HepG2 (cell line): ENCODE data around the gene ADCY7. TPM values are rescaled to one million over a fixed set of nuclear protein-coding genes. Genes with fewer than 3 reads are reported as not detected.
A peak's percentile ranks its signal among the peaks of the same experiment; 100 is the strongest.

Experiments
- AKNA ChIP-seq: sonication (generic); formaldehyde crosslinking; IDR thresholded peaks from 2 replicates; pipeline ENCODE4 v1.4.0; 2020; ENCODE audit warnings: missing genetic modification reagents, borderline replicate concordance
- CEBPG ChIP-seq: IDR thresholded peaks from 2 replicates; pipeline ENCODE4 v1.6.1; 2016
- HNF4A ChIP-seq: sonication (generic); formaldehyde crosslinking; IDR thresholded peaks from 2 replicates; pipeline ENCODE4 v1.4.0; 2020; ENCODE audit warnings: missing genetic modification reagents
- PHF8 ChIP-seq: sonication (generic); formaldehyde crosslinking; IDR thresholded peaks from 2 replicates; pipeline ENCODE4 v1.5.0; 2020; ENCODE audit warnings: missing genetic modification reagents
- PITX1 ChIP-seq: sonication (generic); formaldehyde crosslinking; IDR thresholded peaks from 2 replicates; pipeline ENCODE4 v1.5.1; 2020; ENCODE audit warnings: mild to moderate bottlenecking, missing genetic modification reagents
- POGZ ChIP-seq: sonication (generic); formaldehyde crosslinking; IDR thresholded peaks from 2 replicates; pipeline ENCODE4 v1.4.0; 2020; ENCODE audit warnings: mild to moderate bottlenecking, missing genetic modification reagents
- RFXAP ChIP-seq: sonication (generic); formaldehyde crosslinking; IDR thresholded peaks from 2 replicates; pipeline ENCODE4 v1.4.0; 2020; ENCODE audit warnings: missing genetic modification reagents, borderline replicate concordance
- ZMYM4 ChIP-seq: sonication (generic); formaldehyde crosslinking; IDR thresholded peaks from 2 replicates; pipeline ENCODE4 v1.8.1; 2023; ENCODE audit warnings: mild to moderate bottlenecking, missing genetic modification reagents
- ZSCAN25 ChIP-seq: sonication (generic); formaldehyde crosslinking; IDR thresholded peaks from 2 replicates; pipeline ENCODE4 v1.8.0; 2022; ENCODE audit warnings: mild to moderate bottlenecking, missing genetic modification reagents
- polyA plus RNA-seq, 8 experiments: library from polyadenylated mRNA; depleted of rRNA in 3 of 8; stranded (reverse) in 7 of 8; unstranded in 1 of 8; fragments of >200 nt; fragmentation: Illumina TruSeq in 4 of 8; extraction: Trizol in 4 of 8; gene quantifications; 2 replicates each; pipeline versions ENCODE4 v1.2.1 to v1.2.3, GENCODE V29; 2011 to 2016; ENCODE audit warnings: low read depth in 4 of 8, missing spikeins in 1 of 8, mixed read lengths in 1 of 8; ENCODE audit not compliant: insufficient read depth in 1 of 8
- total RNA-seq, 5 experiments: library from RNA; depleted of rRNA; stranded (reverse); fragments of >200 nt; fragmentation: Illumina TruSeq; extraction: Trizol; gene quantifications; 2 replicates each; pipeline ENCODE4 v1.2.3, GENCODE V29; 2016; ENCODE audit warnings: low read depth in 1 of 5
- TF ChIP-seq, protein P1 (sequence below): IDR thresholded peaks from 2 replicates; pipeline ENCODE4 v1.6.1; 2016; ENCODE audit warnings: missing compliant biosample characterization, missing genetic modification reagents, borderline replicate concordance
- TF ChIP-seq, protein P2 (sequence below): sonication (generic); formaldehyde crosslinking; IDR thresholded peaks from one replicate; pipeline ENCODE4 v1.5.1; 2020; ENCODE audit warnings: mild to moderate bottlenecking, missing genetic modification reagents; ENCODE audit errors: not compliant biosample characterization
- TF ChIP-seq, protein P3 (sequence below): sonication (generic); formaldehyde crosslinking; IDR thresholded peaks from 2 replicates; pipeline ENCODE4 v1.5.0; 2020; ENCODE audit warnings: mild to moderate bottlenecking, missing genetic modification reagents, borderline replicate concordance

The ADCY7 gene
- total and polyA plus RNA-seq, 2 of the 13 experiments (the other 11 are each of a cell fraction or from before 2014, with no cell fraction given) = 2.2 to 4.3 TPM

DNA sequence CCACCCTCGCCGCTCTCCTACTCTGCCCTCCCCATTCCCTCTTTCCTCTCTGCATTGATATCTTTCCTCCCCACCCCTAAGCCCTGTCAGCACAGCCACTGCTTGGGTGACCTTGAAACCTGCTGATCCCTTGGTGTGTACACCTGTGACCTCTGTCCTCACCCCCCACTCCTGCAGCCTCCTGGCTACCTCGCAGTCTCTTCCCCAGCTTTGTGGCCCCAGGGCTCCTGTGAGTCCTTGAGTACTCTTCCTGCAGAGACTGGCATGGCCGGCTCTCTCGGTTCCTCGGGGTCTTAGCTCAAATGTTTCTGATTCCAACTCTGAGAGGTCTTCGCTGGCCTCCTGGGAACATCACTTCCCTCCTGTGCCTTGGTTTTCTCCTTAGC is 31.7 kb downstream of the ADCY7 start (continued):
- TF ChIP-seq AKNA (CRISPR knock-in tag) (no peak), RFXAP (CRISPR knock-in tag) (peak; percentile 54; the same call in 1 of the 2 replicates), PITX1 (CRISPR knock-in tag) (peak; percentile 94), ZMYM4 (peak; percentile 56; the same call in 1 of the 2 replicates), HNF4A (CRISPR knock-in tag) (peak; percentile 86), CEBPG (peak; percentile 37; the same call in 1 of the 2 replicates), POGZ (CRISPR knock-in tag) (0 out of 2 replicates have a peak, but pooled peaks have one; percentile 31), ZSCAN25 (CRISPR knock-in tag) (peak; percentile 92), PHF8 (CRISPR knock-in tag) (0 out of 2 replicates have a peak, but pooled peaks have one; percentile 11)
- TF ChIP-seq, protein P1, sequence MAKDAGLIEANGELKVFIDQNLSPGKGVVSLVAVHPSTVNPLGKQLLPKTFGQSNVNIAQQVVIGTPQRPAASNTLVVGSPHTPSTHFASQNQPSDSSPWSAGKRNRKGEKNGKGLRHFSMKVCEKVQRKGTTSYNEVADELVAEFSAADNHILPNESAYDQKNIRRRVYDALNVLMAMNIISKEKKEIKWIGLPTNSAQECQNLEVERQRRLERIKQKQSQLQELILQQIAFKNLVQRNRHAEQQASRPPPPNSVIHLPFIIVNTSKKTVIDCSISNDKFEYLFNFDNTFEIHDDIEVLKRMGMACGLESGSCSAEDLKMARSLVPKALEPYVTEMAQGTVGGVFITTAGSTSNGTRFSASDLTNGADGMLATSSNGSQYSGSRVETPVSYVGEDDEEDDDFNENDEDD = peak; percentile 23; the same call in 1 of the 2 replicates
- TF ChIP-seq, protein P2, sequence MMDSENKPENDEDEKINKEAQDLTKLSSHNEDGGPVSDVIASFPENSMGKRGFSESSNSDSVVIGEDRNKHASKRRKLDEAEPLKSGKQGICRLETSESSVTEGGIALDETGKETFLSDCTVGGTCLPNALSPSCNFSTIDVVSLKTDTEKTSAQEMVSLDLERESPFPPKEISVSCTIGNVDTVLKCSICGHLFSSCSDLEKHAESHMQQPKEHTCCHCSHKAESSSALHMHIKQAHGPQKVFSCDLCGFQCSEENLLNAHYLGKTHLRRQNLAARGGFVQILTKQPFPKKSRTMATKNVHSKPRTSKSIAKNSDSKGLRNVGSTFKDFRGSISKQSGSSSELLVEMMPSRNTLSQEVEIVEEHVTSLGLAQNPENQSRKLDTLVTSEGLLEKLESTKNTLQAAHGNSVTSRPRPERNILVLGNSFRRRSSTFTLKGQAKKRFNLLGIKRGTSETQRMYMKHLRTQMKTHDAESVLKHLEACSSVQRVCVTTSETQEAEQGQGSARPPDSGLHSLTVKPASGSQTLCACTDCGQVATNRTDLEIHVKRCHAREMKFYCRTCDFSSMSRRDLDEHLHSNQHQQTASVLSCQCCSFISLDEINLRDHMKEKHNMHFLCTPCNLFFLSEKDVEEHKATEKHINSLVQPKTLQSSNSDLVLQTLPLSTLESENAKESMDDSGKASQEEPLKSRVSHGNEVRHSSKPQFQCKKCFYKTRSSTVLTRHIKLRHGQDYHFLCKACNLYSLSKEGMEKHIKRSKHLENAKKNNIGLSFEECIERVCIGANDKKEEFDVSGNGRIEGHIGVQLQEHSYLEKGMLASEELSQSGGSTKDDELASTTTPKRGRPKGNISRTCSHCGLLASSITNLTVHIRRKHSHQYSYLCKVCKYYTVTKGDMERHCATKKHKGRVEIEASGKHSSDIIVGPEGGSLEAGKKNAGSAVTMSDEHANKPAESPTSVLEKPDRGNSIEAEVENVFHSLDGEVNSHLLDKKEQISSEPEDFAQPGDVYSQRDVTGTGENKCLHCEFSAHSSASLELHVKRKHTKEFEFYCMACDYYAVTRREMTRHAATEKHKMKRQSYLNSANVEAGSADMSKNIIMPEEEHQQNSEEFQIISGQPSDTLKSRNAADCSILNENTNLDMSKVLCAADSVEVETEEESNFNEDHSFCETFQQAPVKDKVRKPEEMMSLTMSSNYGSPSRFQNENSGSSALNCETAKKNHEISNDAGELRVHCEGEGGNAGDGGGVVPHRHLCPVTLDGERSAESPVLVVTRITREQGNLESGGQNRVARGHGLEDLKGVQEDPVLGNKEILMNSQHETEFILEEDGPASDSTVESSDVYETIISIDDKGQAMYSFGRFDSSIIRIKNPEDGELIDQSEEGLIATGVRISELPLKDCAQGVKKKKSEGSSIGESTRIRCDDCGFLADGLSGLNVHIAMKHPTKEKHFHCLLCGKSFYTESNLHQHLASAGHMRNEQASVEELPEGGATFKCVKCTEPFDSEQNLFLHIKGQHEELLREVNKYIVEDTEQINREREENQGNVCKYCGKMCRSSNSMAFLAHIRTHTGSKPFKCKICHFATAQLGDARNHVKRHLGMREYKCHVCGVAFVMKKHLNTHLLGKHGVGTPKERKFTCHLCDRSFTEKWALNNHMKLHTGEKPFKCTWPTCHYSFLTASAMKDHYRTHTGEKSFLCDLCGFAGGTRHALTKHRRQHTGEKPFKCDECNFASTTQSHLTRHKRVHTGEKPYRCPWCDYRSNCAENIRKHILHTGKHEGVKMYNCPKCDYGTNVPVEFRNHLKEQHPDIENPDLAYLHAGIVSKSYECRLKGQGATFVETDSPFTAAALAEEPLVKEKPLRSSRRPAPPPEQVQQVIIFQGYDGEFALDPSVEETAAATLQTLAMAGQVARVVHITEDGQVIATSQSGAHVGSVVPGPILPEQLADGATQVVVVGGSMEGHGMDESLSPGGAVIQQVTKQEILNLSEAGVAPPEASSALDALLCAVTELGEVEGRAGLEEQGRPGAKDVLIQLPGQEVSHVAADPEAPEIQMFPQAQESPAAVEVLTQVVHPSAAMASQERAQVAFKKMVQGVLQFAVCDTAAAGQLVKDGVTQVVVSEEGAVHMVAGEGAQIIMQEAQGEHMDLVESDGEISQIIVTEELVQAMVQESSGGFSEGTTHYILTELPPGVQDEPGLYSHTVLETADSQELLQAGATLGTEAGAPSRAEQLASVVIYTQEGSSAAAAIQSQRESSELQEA (CRISPR knock-in tag) = no peak
- TF ChIP-seq, protein P3, sequence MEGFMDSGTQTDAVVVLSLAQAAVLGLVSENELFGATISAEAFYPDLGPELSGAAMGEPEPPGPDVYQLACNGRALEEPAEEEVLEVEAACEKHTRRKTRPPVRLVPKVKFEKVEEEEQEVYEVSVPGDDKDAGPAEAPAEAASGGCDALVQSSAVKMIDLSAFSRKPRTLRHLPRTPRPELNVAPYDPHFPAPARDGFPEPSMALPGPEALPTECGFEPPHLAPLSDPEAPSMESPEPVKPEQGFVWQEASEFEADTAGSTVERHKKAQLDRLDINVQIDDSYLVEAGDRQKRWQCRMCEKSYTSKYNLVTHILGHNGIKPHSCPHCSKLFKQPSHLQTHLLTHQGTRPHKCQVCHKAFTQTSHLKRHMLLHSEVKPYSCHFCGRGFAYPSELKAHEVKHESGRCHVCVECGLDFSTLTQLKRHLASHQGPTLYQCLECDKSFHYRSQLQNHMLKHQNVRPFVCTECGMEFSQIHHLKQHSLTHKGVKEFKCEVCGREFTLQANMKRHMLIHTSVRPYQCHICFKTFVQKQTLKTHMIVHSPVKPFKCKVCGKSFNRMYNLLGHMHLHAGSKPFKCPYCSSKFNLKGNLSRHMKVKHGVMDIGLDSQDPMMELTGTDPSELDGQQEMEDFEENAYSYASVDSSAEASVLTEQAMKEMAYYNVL (CRISPR knock-in tag) = peak; percentile 76
